T-helper 1 cell treated with Interleukin-12 subunit alpha and Interleukin-12 subunit beta and Interleukin-4 antibody, amounts not matched to agents 30 ng/mL and 1 ng/mL, for 36 hours (primary cell): Measurements from ENCODE around the gene NRN1L. TPM values are rescaled to one million over a fixed set of nuclear protein-coding genes. Genes with fewer than 3 reads are reported as not detected.

ENCODE experiments used
- intact Hi-C: fragments of 100-400 bp; cut with micrococcal nuclease; formaldehyde crosslinking; loops from one replicate; pipeline ENCODE4 v1.15.1; 2024
- total RNA-seq: library from RNA; stranded (reverse); gene quantifications from 2 replicates; pipeline ENCODE4 v1.2.3, GENCODE V29; 2022

The NRN1L gene
- total RNA-seq, 1 donor from 2014 or later, result 0.59 TPM

DNA sequence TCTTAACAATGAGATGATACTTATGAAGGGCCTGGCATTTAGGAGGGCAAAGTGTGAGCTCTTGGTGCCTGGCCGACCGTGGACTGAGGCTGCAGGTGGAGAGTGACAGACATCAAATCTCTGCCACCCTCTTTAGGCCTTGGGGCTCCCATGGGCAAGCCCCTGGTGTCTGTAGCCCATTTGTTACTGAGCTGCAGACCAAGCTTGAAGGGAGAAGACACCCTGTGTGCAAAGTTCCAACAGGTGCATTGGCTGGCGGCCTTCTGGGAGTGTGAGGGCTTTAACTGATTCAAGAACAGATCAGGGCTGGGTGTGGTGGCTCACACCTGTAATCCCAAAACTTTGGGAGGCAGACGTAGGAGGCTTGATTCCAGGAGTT lies 47.8 kb downstream of the NRN1L start:
- intact Hi-C loops, result no loop called here

DNA sequence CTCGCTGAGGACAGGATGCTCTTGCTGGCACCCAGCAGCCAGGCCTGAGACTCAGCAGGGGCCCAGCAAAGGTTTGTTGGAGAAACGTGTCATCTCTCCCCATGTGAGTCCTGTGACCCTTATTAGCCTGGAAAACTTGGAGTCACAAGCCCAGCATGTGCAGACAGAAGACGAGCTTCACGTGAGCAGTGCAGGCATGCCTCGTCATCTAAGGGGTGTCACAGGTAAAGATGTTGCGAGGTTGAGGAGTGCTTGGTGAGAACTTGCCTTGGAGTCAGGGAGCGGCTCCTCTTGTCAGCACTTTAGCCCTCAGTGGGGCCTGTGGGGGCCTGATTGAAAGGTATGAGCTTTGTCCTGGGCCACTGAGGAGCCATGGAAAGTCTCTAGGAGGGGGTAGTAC lies 49.1 kb downstream of the NRN1L start:
- intact Hi-C loops, result no loop called here

DNA sequence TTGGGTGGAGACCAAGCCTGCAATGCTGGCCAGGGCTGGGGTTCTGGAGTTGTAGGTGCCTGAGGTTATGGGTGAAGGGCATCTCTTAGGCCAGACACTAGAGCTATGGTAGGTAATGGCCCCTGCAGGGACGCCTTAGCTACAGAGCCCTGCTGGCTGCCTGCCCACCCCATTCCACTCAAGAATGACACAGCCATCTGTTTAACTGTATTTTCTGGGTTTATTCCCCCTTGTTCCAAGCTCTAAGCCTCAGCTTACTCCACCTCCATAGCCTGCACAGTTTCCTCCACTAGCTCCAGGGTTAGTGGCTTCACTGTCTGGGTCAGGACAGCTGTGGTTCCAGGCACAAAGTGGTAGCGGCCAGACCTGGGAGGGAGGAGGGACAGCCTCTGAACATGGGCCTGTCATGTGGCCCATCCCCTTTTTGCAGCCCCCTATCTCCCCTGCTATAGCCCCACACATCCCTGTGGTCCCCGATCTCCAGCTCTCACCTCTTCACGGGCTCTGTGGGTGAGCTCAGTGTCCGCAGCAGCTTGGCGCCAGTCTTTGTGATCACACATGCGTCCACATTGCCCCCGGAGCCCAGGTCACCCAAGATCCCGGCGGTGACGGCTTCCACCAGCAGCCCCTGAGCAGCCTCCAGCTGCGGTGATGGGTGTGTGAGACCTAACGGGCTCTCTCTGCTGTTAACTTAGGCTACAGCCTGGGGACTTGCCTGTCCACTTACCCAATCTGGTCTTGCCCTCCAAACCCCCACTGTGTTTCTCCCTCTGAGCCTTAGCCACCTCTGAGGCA lies 49.8 kb downstream of the NRN1L start:
- intact Hi-C loops, result loop anchor here (1.0 to 5.0 kb wide), 18 partner anchors 34 to 513 kb away; partner anchors contain the start of genes ACD, CTCF, DDX28 and DUS2

DNA sequence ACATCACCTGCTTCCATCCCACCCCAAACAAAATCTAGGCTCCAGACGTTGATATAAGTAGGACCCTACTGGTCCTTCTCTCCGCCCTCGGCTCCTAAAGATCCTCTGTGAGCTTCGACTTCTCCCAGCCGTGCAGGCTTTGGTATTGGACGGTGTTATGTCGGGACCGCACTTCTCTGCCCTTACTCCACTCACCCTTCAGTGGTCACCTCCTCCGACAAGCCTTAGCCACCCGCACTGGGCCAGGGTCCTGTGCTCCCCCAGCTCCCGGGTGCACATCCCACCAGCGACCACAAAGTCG lies 50.4 kb downstream of the NRN1L start:
- intact Hi-C loops, result loop anchor here (1.0 to 5.0 kb wide), 18 partner anchors 33 to 512 kb away; partner anchors contain the start of genes ACD, CTCF, DDX28 and DUS2

DNA sequence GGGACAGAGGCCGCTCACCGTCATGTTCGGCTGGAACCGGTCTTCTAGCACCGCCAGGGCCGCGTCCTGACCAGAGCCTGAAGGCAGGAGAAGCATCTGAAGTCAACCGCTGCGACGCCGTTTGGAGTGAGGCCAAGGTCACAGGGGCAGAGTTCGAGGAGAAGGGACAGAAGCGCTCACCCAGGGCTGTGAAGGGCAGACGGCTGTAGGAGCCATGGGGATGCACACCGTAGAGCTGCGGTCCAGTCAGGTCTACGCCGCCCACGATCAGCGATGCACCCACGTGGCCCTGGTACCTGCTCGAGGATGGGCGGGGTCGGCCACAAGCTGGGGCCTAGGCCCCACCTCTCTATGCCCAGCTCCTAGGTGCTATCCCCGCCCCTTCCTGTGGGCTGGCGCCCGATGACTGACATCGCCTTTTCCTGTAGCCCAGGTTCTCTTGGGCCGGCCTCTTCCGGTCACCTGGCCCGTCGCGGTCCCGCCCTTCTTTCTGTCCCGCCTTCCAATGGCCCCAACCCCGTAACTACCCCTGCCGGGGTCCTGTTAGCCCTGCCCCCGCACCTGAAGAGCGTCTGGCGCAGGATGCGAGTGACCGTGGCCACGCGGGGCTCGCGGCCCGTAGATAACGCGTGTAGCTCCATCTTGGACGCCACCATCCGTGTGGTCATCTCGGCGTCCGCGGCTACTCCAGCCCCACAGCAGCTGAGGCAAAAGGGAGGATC lies 50.9 kb downstream of the NRN1L start:
- intact Hi-C loops, result loop anchor here (1.0 to 5.0 kb wide), 20 partner anchors 33 to 512 kb away; partner anchors contain the start of genes ACD, CTCF, DDX28 and DUS2

Other genes starting within 250 kb of the NRN1L start
- 206 and 225 TPM in 2 replicates for gene CARMIL2, start 239.7 kb upstream of the NRN1L start, total RNA-seq
- 39.9 and 42.8 TPM in 2 replicates for gene ACD, start 224.6 kb upstream of the NRN1L start, total RNA-seq
- gene PARD6A, start 223.9 kb upstream of the NRN1L start, total RNA-seq, result 10.2 and 11.1 TPM in 2 replicates
- gene ENKD1, start 218.1 kb upstream of the NRN1L start, total RNA-seq, result 8.5 and 9.0 TPM in 2 replicates
- gene C16orf86, start 218.1 kb upstream of the NRN1L start, total RNA-seq, result 1.9 and 3.2 TPM in 2 replicates
- 13.4 and 15.2 TPM in 2 replicates for gene GFOD2, start 165.6 kb upstream of the NRN1L start, total RNA-seq
- 34.4 and 36.4 TPM in 2 replicates for gene RANBP10, start 78.3 kb upstream of the NRN1L start, total RNA-seq
- gene TSNAXIP1, start 78.0 kb upstream of the NRN1L start, total RNA-seq, result 0.32 and 0.61 TPM in 2 replicates
- 39.5 and 42.0 TPM in 2 replicates for gene THAP11, start 42.6 kb upstream of the NRN1L start, total RNA-seq
- gene NUTF2, start 38.0 kb upstream of the NRN1L start, total RNA-seq, result 126 and 132 TPM in 2 replicates
- 56.0 and 60.9 TPM in 2 replicates for gene CENPT, start 37.2 kb upstream of the NRN1L start, total RNA-seq
- gene EDC4, start 11.8 kb upstream of the NRN1L start, total RNA-seq, result 120 and 137 TPM in 2 replicates
- gene PSKH1, start 8.4 kb downstream of the NRN1L start, total RNA-seq, result 24.0 and 24.1 TPM in 2 replicates
- 9.5 and 10.9 TPM in 2 replicates for gene CTRL, start 47.0 kb downstream of the NRN1L start, total RNA-seq
- gene PSMB10, start 52.0 kb downstream of the NRN1L start, total RNA-seq, result 357 and 364 TPM in 2 replicates
- 16.0 and 24.7 TPM in 2 replicates for gene LCAT, start 59.2 kb downstream of the NRN1L start, total RNA-seq
- 48.1 and 48.6 TPM in 2 replicates for gene SLC12A4, start 83.8 kb downstream of the NRN1L start, total RNA-seq
- 0.12 and 0.22 TPM in 2 replicates for gene DPEP3, start 95.6 kb downstream of the NRN1L start, total RNA-seq
- 14.4 and 16.1 TPM in 2 replicates for gene DPEP2, start 114.6 kb downstream of the NRN1L start, total RNA-seq
- not detected in 2 replicates for gene DPEP2NB, start 131.0 kb downstream of the NRN1L start, total RNA-seq
- 17.9 and 18.0 TPM in 2 replicates for gene DDX28, start 138.3 kb downstream of the NRN1L start, total RNA-seq
- gene DUS2, start 138.4 kb downstream of the NRN1L start, total RNA-seq, result 24.8 and 27.8 TPM in 2 replicates
- gene NFATC3, start 200.5 kb downstream of the NRN1L start, total RNA-seq, result 149 and 150 TPM in 2 replicates